GM23338 (cell line): Measurements from ENCODE around the gene SAFB2. TPM values are rescaled to one million over a fixed set of nuclear protein-coding genes. Genes with fewer than 3 reads are reported as not detected.

ENCODE experiments used
- ATAC-seq: fragments of 200-7000 bp; cut with Tn5 transposase; 3 replicates; pipeline ENCODE4 v1.9.1; 2020
- DNase-seq: peaks from one replicate; pipeline ENCODE4 v3.0.0-alpha.2; 2015; ENCODE audit warnings: low spot score
- H2AFZ ChIP-seq: fragments of 200-600 bp; sonication (generic); 2 replicates; pipeline ENCODE4 v1.8.0; 2016; ENCODE audit warnings: antibody characterized with exemption, mild to moderate bottlenecking, moderate library complexity
- H3F3A ChIP-seq: fragments of 200-600 bp; sonication (generic); replicated peaks from 2 replicates; pipeline ENCODE4 v1.8.0; 2017; ENCODE audit warnings: antibody characterized with exemption, mixed run types, low read depth
- H3K27ac ChIP-seq: fragments of 200-600 bp; sonication (generic); 2 replicates; pipeline ENCODE4 v1.6.1; 2016; ENCODE audit warnings: low read depth
- H3K27me3 ChIP-seq: fragments of 200-600 bp; sonication (generic); 2 replicates; pipeline ENCODE4 v1.8.0; 2016; ENCODE audit warnings: mild to moderate bottlenecking, mixed run types, moderate library complexity; ENCODE audit not compliant: insufficient read depth
- H3K36me3 ChIP-seq: fragments of 200-600 bp; sonication (generic); 2 replicates; pipeline ENCODE4 v1.8.0; 2016; ENCODE audit warnings: mild to moderate bottlenecking; ENCODE audit not compliant: insufficient read depth
- H3K4me1 ChIP-seq: fragments of 200-600 bp; sonication (generic); 2 replicates; pipeline ENCODE4 v1.8.0; 2016; ENCODE audit warnings: mild to moderate bottlenecking, moderate library complexity; ENCODE audit not compliant: insufficient read depth
- H3K4me2 ChIP-seq: fragments of 200-600 bp; sonication (generic); 2 replicates; pipeline ENCODE4 v1.7.1; 2017; ENCODE audit warnings: mixed run types
- H3K4me3 ChIP-seq: fragments of 200-600 bp; sonication (generic); 2 replicates; pipeline ENCODE4 v1.6.1; 2016; ENCODE audit warnings: mixed run types
- H3K79me2 ChIP-seq: fragments of 200-600 bp; sonication (generic); replicated peaks from 2 replicates; pipeline ENCODE4 v1.8.0; 2017; ENCODE audit warnings: mild to moderate bottlenecking; ENCODE audit not compliant: insufficient read depth
- H3K9me2 ChIP-seq: fragments of 200-600 bp; sonication (generic); 2 replicates; pipeline ENCODE4 v1.8.0; 2017; ENCODE audit not compliant: insufficient read depth
- H4K20me1 ChIP-seq: fragments of 200-600 bp; sonication (generic); replicated peaks from 2 replicates; pipeline ENCODE4 v1.8.0; 2017; ENCODE audit warnings: mild to moderate bottlenecking; ENCODE audit not compliant: insufficient read depth
- H3K27ac Mint-ChIP-seq: 2 replicates; pipeline ENCODE4 v1.8.0; 2020; ENCODE audit warnings: inconsistent platforms, mild to moderate bottlenecking, moderate library complexity, mixed read lengths
- H3K27me3 Mint-ChIP-seq: 3 replicates; pipeline ENCODE4 v1.8.0; 2022; ENCODE audit warnings: low read depth, mild to moderate bottlenecking, moderate library complexity, mixed read lengths, inconsistent platforms; ENCODE audit not compliant: insufficient read depth, poor library complexity
- H3K36me3 Mint-ChIP-seq: 3 replicates; pipeline ENCODE4 v1.8.0; 2021; ENCODE audit warnings: low read depth, mild to moderate bottlenecking, inconsistent platforms, moderate library complexity, mixed read lengths
- H3K4me1 Mint-ChIP-seq: 3 replicates; pipeline ENCODE4 v1.8.0; 2020; ENCODE audit warnings: mild to moderate bottlenecking, inconsistent platforms, mixed read lengths
- H3K4me3 Mint-ChIP-seq: 3 replicates; pipeline ENCODE4 v1.8.0; 2021; ENCODE audit warnings: moderate library complexity, mild to moderate bottlenecking, inconsistent platforms, mixed read lengths
- H3K9me3 Mint-ChIP-seq: 3 replicates; pipeline ENCODE4 v1.8.0; 2020; ENCODE audit warnings: moderate library complexity, mild to moderate bottlenecking, inconsistent platforms, mixed read lengths
- CREB1 ChIP-seq: fragments of 250-450 bp; sonication (Bioruptor Pico); IDR thresholded peaks from 2 replicates; pipeline ENCODE4 v1.5.0; 2020; ENCODE audit warnings: low read depth, mild to moderate bottlenecking, moderate library complexity
- EZH2 ChIP-seq: fragments of 200-600 bp; sonication (generic); IDR thresholded peaks from one replicate; pipeline ENCODE4 v1.8.0; 2017; ENCODE audit warnings: antibody characterized with exemption, mild to moderate bottlenecking, low read depth; ENCODE audit not compliant: unreplicated experiment
- EZH2phosphoT487 ChIP-seq: fragments of 200-600 bp; sonication (generic); IDR thresholded peaks from one replicate; pipeline ENCODE4 v1.8.1; 2018; ENCODE audit warnings: antibody characterized with exemption; ENCODE audit not compliant: unreplicated experiment
- JUNB ChIP-seq: IDR thresholded peaks from one replicate; pipeline ENCODE4 v1.6.1; 2016; ENCODE audit warnings: antibody characterized with exemption; ENCODE audit not compliant: unreplicated experiment
- NANOG ChIP-seq: IDR thresholded peaks from 2 replicates; pipeline ENCODE4 v1.6.1; 2016; ENCODE audit warnings: antibody characterized with exemption, borderline replicate concordance
- POLR2AphosphoS5 ChIP-seq: IDR thresholded peaks from 2 replicates; pipeline ENCODE4 v1.6.1; 2016; ENCODE audit warnings: antibody characterized with exemption, low read depth
- STAT1 ChIP-seq: IDR thresholded peaks from one replicate; pipeline ENCODE4 v1.6.1; 2016; ENCODE audit warnings: antibody characterized with exemption; ENCODE audit not compliant: unreplicated experiment
- ZNF114 ChIP-seq: fragments of 250-450 bp; sonication (Bioruptor Pico); IDR thresholded peaks from 2 replicates; pipeline ENCODE4 v1.5.0; 2020; ENCODE audit warnings: mild to moderate bottlenecking, moderate library complexity
- ZNF331 ChIP-seq: fragments of 250-450 bp; sonication (Bioruptor Pico); IDR thresholded peaks from 2 replicates; pipeline ENCODE4 v1.5.0; 2020; ENCODE audit warnings: low read depth, mild to moderate bottlenecking, moderate library complexity
- polyA plus RNA-seq: library from polyadenylated mRNA; unstranded; fragments of >200 nt; fragmentation: Nextera tagmentation; extraction: Ambion mirVana; gene quantifications from 2 replicates; pipeline ENCODE4 v1.2.1, GENCODE V29; 2016
- total RNA-seq: library from RNA; depleted of rRNA; stranded (reverse); fragments of >200 nt; shearing (Covaris generic); gene quantifications from 2 replicates; pipeline ENCODE4 v1.2.3, GENCODE V29; 2014
- TF ChIP-seq, protein P1 (sequence below), 2 experiments: fragments of 200-600 bp in 1 of 2; sonication (generic) in 1 of 2; conservative IDR thresholded peaks; 2 replicates each; pipeline versions ENCODE4 v1.5.1 to v1.6.1; 2016 to 2017; ENCODE audit warnings: antibody characterized with exemption in 2 of 2, low read depth in 2 of 2, mild to moderate bottlenecking in 2 of 2, moderate library complexity in 1 of 2
- TF ChIP-seq, protein P2 (sequence below): IDR thresholded peaks from 2 replicates; pipeline ENCODE4 v1.6.1; 2016; ENCODE audit warnings: antibody characterized with exemption
- TF ChIP-seq, protein P3 (sequence below): fragments of 250-450 bp; sonication (Bioruptor Pico); IDR thresholded peaks from 2 replicates; pipeline ENCODE4 v1.5.0; 2020; ENCODE audit warnings: mild to moderate bottlenecking, moderate library complexity
- TF ChIP-seq, protein P4 (sequence below): IDR thresholded peaks from one replicate; pipeline ENCODE4 v1.6.1; 2018; ENCODE audit warnings: antibody characterized with exemption; ENCODE audit not compliant: unreplicated experiment

The SAFB2 gene
- total and polyA plus RNA-seq, 2 experiments from 2014 or later: 37.7 to 102 TPM

DNA sequence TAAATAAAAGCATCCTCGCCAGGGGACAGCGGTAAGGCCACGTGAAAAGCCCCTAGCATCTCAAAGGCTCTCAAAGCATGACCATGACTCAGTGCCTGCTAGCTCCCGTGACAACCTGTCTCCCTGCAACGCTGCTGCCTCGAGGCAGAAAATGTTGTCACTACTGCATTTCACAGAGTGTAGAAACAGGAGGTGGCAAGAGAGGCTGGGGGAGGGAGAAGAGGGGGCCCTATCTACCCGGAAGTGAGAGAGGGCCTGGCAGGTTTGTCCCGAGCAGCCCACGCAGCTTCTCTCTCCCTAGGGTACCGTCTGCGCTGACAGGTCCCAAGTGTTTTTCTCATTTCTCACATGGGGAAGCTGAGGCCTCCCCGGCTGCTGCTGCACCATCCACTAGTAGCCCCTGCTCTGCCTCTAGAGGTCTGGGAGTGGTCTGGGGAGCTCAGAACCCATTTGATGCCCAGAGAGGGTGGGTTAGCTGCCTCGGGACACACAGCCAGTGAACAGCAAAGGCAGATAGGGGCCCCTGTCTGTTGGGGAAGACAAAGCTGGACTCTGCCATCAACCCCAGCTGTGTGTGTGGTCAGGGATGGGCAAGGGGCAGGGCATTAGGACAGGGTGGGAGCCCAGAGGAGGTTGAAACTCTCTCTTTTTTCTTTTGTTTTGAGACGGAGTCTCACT lies 58.5 kb downstream of the SAFB2 start:
- H3K36me3 ChIP-seq: no peaks in the 10 kb centered on the region
- peaks cover 13% of the 10 kb centered on the region for H3K4me1 Mint-ChIP-seq
- TF ChIP-seq STAT1 (no peak), ZNF331 (CRISPR knock-in tag) (no peak), CREB1 (CRISPR knock-in tag) (no peak), ZNF114 (CRISPR knock-in tag) (no peak), EZH2phosphoT487 (no peak), NANOG (no peak), POLR2AphosphoS5 (no peak), EZH2 (no peak), JUNB (no peak)
- TF ChIP-seq, protein P1, sequence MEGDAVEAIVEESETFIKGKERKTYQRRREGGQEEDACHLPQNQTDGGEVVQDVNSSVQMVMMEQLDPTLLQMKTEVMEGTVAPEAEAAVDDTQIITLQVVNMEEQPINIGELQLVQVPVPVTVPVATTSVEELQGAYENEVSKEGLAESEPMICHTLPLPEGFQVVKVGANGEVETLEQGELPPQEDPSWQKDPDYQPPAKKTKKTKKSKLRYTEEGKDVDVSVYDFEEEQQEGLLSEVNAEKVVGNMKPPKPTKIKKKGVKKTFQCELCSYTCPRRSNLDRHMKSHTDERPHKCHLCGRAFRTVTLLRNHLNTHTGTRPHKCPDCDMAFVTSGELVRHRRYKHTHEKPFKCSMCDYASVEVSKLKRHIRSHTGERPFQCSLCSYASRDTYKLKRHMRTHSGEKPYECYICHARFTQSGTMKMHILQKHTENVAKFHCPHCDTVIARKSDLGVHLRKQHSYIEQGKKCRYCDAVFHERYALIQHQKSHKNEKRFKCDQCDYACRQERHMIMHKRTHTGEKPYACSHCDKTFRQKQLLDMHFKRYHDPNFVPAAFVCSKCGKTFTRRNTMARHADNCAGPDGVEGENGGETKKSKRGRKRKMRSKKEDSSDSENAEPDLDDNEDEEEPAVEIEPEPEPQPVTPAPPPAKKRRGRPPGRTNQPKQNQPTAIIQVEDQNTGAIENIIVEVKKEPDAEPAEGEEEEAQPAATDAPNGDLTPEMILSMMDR (conservative IDR thresholded peaks at IDR 0.05; ENCODE audit: low read depth in 2 of 2): no peak
- TF ChIP-seq, protein P2, sequence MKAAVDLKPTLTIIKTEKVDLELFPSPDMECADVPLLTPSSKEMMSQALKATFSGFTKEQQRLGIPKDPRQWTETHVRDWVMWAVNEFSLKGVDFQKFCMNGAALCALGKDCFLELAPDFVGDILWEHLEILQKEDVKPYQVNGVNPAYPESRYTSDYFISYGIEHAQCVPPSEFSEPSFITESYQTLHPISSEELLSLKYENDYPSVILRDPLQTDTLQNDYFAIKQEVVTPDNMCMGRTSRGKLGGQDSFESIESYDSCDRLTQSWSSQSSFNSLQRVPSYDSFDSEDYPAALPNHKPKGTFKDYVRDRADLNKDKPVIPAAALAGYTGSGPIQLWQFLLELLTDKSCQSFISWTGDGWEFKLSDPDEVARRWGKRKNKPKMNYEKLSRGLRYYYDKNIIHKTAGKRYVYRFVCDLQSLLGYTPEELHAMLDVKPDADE: no peak
- TF ChIP-seq, protein P3, sequence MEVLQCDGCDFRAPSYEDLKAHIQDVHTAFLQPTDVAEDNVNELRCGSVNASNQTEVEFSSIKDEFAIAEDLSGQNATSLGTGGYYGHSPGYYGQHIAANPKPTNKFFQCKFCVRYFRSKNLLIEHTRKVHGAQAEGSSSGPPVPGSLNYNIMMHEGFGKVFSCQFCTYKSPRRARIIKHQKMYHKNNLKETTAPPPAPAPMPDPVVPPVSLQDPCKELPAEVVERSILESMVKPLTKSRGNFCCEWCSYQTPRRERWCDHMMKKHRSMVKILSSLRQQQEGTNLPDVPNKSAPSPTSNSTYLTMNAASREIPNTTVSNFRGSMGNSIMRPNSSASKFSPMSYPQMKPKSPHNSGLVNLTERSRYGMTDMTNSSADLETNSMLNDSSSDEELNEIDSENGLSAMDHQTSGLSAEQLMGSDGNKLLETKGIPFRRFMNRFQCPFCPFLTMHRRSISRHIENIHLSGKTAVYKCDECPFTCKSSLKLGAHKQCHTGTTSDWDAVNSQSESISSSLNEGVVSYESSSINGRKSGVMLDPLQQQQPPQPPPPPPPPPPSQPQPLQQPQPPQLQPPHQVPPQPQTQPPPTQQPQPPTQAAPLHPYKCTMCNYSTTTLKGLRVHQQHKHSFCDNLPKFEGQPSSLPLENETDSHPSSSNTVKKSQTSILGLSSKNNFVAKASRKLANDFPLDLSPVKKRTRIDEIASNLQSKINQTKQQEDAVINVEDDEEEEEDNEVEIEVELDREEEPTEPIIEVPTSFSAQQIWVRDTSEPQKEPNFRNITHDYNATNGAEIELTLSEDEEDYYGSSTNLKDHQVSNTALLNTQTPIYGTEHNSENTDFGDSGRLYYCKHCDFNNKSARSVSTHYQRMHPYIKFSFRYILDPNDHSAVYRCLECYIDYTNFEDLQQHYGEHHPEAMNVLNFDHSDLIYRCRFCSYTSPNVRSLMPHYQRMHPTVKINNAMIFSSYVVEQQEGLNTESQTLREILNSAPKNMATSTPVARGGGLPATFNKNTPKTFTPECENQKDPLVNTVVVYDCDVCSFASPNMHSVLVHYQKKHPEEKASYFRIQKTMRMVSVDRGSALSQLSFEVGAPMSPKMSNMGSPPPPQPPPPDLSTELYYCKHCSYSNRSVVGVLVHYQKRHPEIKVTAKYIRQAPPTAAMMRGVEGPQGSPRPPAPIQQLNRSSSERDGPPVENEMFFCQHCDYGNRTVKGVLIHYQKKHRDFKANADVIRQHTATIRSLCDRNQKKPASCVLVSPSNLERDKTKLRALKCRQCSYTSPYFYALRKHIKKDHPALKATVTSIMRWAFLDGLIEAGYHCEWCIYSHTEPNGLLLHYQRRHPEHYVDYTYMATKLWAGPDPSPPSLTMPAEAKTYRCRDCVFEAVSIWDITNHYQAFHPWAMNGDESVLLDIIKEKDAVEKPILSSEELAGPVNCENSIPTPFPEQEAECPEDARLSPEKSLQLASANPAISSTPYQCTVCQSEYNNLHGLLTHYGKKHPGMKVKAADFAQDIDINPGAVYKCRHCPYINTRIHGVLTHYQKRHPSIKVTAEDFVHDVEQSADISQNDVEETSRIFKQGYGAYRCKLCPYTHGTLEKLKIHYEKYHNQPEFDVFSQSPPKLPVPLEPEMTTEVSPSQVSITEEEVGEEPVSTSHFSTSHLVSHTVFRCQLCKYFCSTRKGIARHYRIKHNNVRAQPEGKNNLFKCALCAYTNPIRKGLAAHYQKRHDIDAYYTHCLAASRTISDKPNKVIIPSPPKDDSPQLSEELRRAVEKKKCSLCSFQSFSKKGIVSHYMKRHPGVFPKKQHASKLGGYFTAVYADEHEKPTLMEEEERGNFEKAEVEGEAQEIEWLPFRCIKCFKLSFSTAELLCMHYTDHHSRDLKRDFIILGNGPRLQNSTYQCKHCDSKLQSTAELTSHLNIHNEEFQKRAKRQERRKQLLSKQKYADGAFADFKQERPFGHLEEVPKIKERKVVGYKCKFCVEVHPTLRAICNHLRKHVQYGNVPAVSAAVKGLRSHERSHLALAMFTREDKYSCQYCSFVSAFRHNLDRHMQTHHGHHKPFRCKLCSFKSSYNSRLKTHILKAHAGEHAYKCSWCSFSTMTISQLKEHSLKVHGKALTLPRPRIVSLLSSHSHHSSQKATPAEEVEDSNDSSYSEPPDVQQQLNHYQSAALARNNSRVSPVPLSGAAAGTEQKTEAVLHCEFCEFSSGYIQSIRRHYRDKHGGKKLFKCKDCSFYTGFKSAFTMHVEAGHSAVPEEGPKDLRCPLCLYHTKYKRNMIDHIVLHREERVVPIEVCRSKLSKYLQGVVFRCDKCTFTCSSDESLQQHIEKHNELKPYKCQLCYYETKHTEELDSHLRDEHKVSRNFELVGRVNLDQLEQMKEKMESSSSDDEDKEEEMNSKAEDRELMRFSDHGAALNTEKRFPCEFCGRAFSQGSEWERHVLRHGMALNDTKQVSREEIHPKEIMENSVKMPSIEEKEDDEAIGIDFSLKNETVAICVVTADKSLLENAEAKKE (CRISPR knock-in tag): no peak
- TF ChIP-seq, protein P4, sequence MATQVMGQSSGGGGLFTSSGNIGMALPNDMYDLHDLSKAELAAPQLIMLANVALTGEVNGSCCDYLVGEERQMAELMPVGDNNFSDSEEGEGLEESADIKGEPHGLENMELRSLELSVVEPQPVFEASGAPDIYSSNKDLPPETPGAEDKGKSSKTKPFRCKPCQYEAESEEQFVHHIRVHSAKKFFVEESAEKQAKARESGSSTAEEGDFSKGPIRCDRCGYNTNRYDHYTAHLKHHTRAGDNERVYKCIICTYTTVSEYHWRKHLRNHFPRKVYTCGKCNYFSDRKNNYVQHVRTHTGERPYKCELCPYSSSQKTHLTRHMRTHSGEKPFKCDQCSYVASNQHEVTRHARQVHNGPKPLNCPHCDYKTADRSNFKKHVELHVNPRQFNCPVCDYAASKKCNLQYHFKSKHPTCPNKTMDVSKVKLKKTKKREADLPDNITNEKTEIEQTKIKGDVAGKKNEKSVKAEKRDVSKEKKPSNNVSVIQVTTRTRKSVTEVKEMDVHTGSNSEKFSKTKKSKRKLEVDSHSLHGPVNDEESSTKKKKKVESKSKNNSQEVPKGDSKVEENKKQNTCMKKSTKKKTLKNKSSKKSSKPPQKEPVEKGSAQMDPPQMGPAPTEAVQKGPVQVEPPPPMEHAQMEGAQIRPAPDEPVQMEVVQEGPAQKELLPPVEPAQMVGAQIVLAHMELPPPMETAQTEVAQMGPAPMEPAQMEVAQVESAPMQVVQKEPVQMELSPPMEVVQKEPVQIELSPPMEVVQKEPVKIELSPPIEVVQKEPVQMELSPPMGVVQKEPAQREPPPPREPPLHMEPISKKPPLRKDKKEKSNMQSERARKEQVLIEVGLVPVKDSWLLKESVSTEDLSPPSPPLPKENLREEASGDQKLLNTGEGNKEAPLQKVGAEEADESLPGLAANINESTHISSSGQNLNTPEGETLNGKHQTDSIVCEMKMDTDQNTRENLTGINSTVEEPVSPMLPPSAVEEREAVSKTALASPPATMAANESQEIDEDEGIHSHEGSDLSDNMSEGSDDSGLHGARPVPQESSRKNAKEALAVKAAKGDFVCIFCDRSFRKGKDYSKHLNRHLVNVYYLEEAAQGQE: no peak
- H3K4me3 Mint-ChIP-seq: no peak overlapping the region
- no peaks in the 10 kb centered on the region; the same call in 1 of the 2 replicates for H3K4me1 ChIP-seq
- H3K9me3 Mint-ChIP-seq: peaks cover 10% of the 10 kb centered on the region
- H3K4me3 ChIP-seq: no peak overlapping the region
- H3K4me2 ChIP-seq: no peak overlapping the region
- no peak for DNase-seq
- H3K36me3 Mint-ChIP-seq: no peaks in the 10 kb centered on the region
- no peak overlapping the region for H3K27ac ChIP-seq
- H3K79me2 ChIP-seq: no peaks in the 10 kb centered on the region
- H3F3A ChIP-seq: peaks cover 10% of the 10 kb centered on the region; the same call in 1 of the 2 replicates
- no peak for ATAC-seq
- H3K27me3 ChIP-seq: peaks cover 20% of the 10 kb centered on the region
- H4K20me1 ChIP-seq: no peaks in the 10 kb centered on the region
- peaks cover 24% of the 10 kb centered on the region for H3K27me3 Mint-ChIP-seq
- no peaks in the 10 kb centered on the region for H3K9me2 ChIP-seq
- H3K27ac Mint-ChIP-seq: no peak overlapping the region
- H2AFZ ChIP-seq: no peak overlapping the region
